ENCODE measurements around the gene CDS2. TPM values are rescaled to one million over a fixed set of nuclear protein-coding genes. Genes with fewer than 3 reads are reported as not detected.

CDS2 gene
- polyA plus RNA-seq, 2 of the 4 experiments (the other 2 are of a cell fraction), result 44.0 to 106 TPM

- Histone ChIP-seq H3K9me3 (no peaks in the 10 kb centered on the region), H3K4me1 (0 out of 3 replicates have a peak, but pooled peaks cover 10% of the 10 kb centered on the region), H3K27ac (no peak overlapping the region), H3K4me2 (no peak overlapping the region), H3K4me3 (no peak overlapping the region)
- ATAC-seq (no peak), FAIRE-seq (no peak), DNase-seq (ENCODE audit: low read depth in 1 of 2, low spot score in 1 of 2) (no peak)
- POLR2A ChIA-PET, result interaction anchor here (1.1 kb wide), 1 partner anchor 56 kb away, joined by 3 read pairs; the partner anchor contains the start of gene CDS2
- TF ChIP-seq TP53 (CRISPR knock-in tag; IDR thresholded peaks at IDR 0.05), result no peak
- no peak for TF ChIP-seq KDM1A (IDR thresholded peaks at IDR 0.05; ENCODE audit: low read depth)
- no peak for TF ChIP-seq FOXS1 (CRISPR knock-in tag; IDR thresholded peaks at IDR 0.05)
- TF ChIP-seq MAX (IDR thresholded peaks at IDR 0.05), result no peak
- TF ChIP-seq PBX3 (IDR thresholded peaks at IDR 0.05), result no peak
- TF ChIP-seq CBX8 (IDR thresholded peaks at IDR 0.05), result no peak
- no peak for TF ChIP-seq PHF8 (IDR thresholded peaks at IDR 0.05; ENCODE audit: borderline replicate concordance, low read depth)
- TF ChIP-seq JUNB (IDR thresholded peaks at IDR 0.05), result no peak
- TF ChIP-seq ZSCAN20 (CRISPR knock-in tag; IDR thresholded peaks at IDR 0.05), result no peak
- TF ChIP-seq NPAS2 (CRISPR knock-in tag; IDR thresholded peaks at IDR 0.05; ENCODE audit: borderline replicate concordance), result no peak
- no peak for TF ChIP-seq HOXB5 (CRISPR knock-in tag; IDR thresholded peaks at IDR 0.05)
- no peak for TF ChIP-seq RFX5 (IDR thresholded peaks at IDR 0.05)
- no peak for TF ChIP-seq HMGXB4 (CRISPR knock-in tag; IDR thresholded peaks at IDR 0.05; ENCODE audit: borderline replicate concordance)
- TF ChIP-seq POLR2AphosphoS2 (conservative IDR thresholded peaks at IDR 0.05; ENCODE audit: low read length), result no peak
- no peak for TF ChIP-seq EHF (CRISPR knock-in tag; IDR thresholded peaks at IDR 0.05)
- TF ChIP-seq CHD4 (IDR thresholded peaks at IDR 0.05; ENCODE audit: borderline replicate concordance), result no peak
- 77% methylated on average over 2 of the region's 2 CpGs for WGBS (ENCODE audit: missing lambda C conversion rate)
- CTCF ChIA-PET, result interaction anchor here (0.6 to 6.0 kb wide), 3 partner anchors 10 to 40 kb away, joined by 3 to 56 read pairs (median 4); no protein-coding TSS in a partner anchor
These were observed 55.9 kb downstream of the CDS2 start for GRCh38 chr20:5182615-5183254.

GRCh38 chr20:5183731-5184474 lies 57.1 kb downstream of the CDS2 start:
- Histone ChIP-seq H3K4me2 (no peak overlapping the region), H3K4me3 (no peak overlapping the region), H3K4me1 (0 out of 3 replicates have a peak, but pooled peaks cover 10% of the 10 kb centered on the region), H3K9me3 (no peaks in the 10 kb centered on the region), H3K27ac (no peak overlapping the region)
- no peak for ATAC-seq
- FAIRE-seq, result no peak
- ChIA-PET POLR2A (no interaction called here), CTCF (interaction anchor here (0.6 to 6.0 kb wide), 8 partner anchors 9 to 83 kb away, joined by 3 to 56 read pairs (median 4); partner anchors contain the start of gene CDS2)
- no peak for DNase-seq (ENCODE audit: low read depth in 1 of 2, low spot score in 1 of 2)
- TF ChIP-seq CHD4 (IDR thresholded peaks at IDR 0.05; ENCODE audit: borderline replicate concordance) (no peak), EHMT2 (IDR thresholded peaks at IDR 0.05; ENCODE audit: low read depth) (no peak), CHD2 (IDR thresholded peaks at IDR 0.05; ENCODE audit: low read length, partially characterized antibody) (no peak), MAFK (IDR thresholded peaks at IDR 0.05; ENCODE audit: partially characterized antibody) (no peak), NPAS2 (CRISPR knock-in tag; IDR thresholded peaks at IDR 0.05; ENCODE audit: borderline replicate concordance) (no peak), HMGXB4 (CRISPR knock-in tag; IDR thresholded peaks at IDR 0.05; ENCODE audit: borderline replicate concordance) (no peak), ELK1 (IDR thresholded peaks at IDR 0.05; ENCODE audit: low read depth, low read length) (no peak), FOSB (CRISPR knock-in tag; IDR thresholded peaks at IDR 0.05) (no peak)
- 93% methylated on average over 13 of the region's 13 CpGs for WGBS (ENCODE audit: missing lambda C conversion rate)
